ENCODE data around the gene ZNF280B.

- TF ChIP-seq IRF1 (CRISPR knock-in tag; IDR thresholded peaks at IDR 0.05), result no peak
- TF ChIP-seq CTCF (IDR thresholded peaks at IDR 0.05), result no peak
- TF ChIP-seq SP1 (CRISPR knock-in tag; conservative IDR thresholded peaks at IDR 0.05), result no peak
- TF ChIP-seq TP53 (CRISPR knock-in tag; IDR thresholded peaks at IDR 0.05), result no peak
- TF ChIP-seq NFYB (CRISPR knock-in tag; conservative IDR thresholded peaks at IDR 0.05; ENCODE audit: low read depth), result no peak
- TF ChIP-seq NR2C2 (CRISPR knock-in tag; IDR thresholded peaks at IDR 0.05), result no peak
- TF ChIP-seq ZBTB43 (CRISPR knock-in tag; IDR thresholded peaks at IDR 0.05), result no peak
- TF ChIP-seq ESRRA (CRISPR knock-in tag; IDR thresholded peaks at IDR 0.05; ENCODE audit: borderline replicate concordance), result no peak
- TF ChIP-seq TCF7 (CRISPR knock-in tag; IDR thresholded peaks at IDR 0.05; ENCODE audit: low read depth), result no peak
- TF ChIP-seq HMGXB4 (CRISPR knock-in tag; IDR thresholded peaks at IDR 0.05), result no peak
- TF ChIP-seq ZNF263 (CRISPR knock-in tag; IDR thresholded peaks at IDR 0.05; ENCODE audit: low read depth), result no peak
- no peak for TF ChIP-seq ELF4 (CRISPR knock-in tag; IDR thresholded peaks at IDR 0.05; ENCODE audit: low read depth)
Measured at GRCh38 chr22:22531770-22532546, 23.4 kb upstream of the ZNF280B start.

Data from WTC11 (cell line).